GM12892 (cell line): ENCODE measurements around the gene TBX5.

Experiments
- DNase-seq: peaks from one replicate; pipeline ENCODE4 v3.0.0; 2011; ENCODE audit not compliant: insufficient read length
- FAIRE-seq: peaks from 2 replicates; lab custom pipeline; 2011; peaks lifted over from hg19 to GRCh38; lab: Jason Lieb, UNC
- POLR2A ChIP-seq: IDR thresholded peaks from 2 replicates; pipeline ENCODE4 v1.6.1; 2011; ENCODE audit warnings: low read depth, low read length, control low read depth
- POLR2AphosphoS5 ChIP-seq: IDR thresholded peaks from 2 replicates; pipeline ENCODE4 v1.6.1; 2011; ENCODE audit warnings: low read depth, low read length, control low read depth
- TAF1 ChIP-seq: IDR thresholded peaks from 2 replicates; pipeline ENCODE4 v1.6.1; 2011; ENCODE audit warnings: low read depth, mild to moderate bottlenecking, control low read depth, low read length, borderline replicate concordance

TBX5 gene

GRCh38 chr12:114425031-114425626 lies 19.2 kb upstream of the TBX5 start:
- DNase-seq (no peak), FAIRE-seq (no peak)
- TF ChIP-seq TAF1, result no peak
- TF ChIP-seq POLR2AphosphoS5, result no peak
- no peak for TF ChIP-seq POLR2A

DNA sequence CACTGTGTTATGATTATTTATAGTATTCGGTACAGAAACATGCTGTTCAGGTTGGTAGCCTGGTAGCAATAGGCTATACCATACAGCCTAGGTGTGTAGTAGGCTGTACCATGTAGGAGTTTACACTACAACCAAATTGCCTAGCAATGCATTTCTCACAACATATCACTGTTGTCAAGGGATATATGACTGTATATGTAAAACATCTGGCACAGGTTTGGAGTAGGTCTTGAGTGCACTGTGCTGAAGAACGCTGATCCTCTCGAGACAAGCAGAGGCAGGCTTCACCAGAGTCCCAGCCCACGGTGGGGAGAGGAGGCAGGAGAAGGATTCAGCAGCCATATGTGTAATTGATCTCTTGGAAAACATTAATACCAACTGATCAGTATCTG lies 15.0 kb upstream of the TBX5 start:
- FAIRE-seq, result no peak
- TF ChIP-seq POLR2A (no peak), TAF1 (no peak), POLR2AphosphoS5 (no peak)
- no peak for DNase-seq

GRCh38 chr12:114420182-114420943 lies 14.4 kb upstream of the TBX5 start:
- TF ChIP-seq POLR2A, result no peak
- no peak for TF ChIP-seq TAF1
- no peak for TF ChIP-seq POLR2AphosphoS5
- FAIRE-seq, result no peak
- DNase-seq, result no peak

- FAIRE-seq (no peak), DNase-seq (no peak)
- TF ChIP-seq POLR2AphosphoS5 (no peak), POLR2A (no peak), TAF1 (no peak)
These were observed 10.1 kb upstream of the TBX5 start for GRCh38 chr12:114416028-114416427.

- no peak for FAIRE-seq
- TF ChIP-seq TAF1 (no peak), POLR2A (no peak), POLR2AphosphoS5 (no peak)
- DNase-seq, result no peak
These were observed 9.6 kb upstream of the TBX5 start for GRCh38 chr12:114415525-114415868.

DNA sequence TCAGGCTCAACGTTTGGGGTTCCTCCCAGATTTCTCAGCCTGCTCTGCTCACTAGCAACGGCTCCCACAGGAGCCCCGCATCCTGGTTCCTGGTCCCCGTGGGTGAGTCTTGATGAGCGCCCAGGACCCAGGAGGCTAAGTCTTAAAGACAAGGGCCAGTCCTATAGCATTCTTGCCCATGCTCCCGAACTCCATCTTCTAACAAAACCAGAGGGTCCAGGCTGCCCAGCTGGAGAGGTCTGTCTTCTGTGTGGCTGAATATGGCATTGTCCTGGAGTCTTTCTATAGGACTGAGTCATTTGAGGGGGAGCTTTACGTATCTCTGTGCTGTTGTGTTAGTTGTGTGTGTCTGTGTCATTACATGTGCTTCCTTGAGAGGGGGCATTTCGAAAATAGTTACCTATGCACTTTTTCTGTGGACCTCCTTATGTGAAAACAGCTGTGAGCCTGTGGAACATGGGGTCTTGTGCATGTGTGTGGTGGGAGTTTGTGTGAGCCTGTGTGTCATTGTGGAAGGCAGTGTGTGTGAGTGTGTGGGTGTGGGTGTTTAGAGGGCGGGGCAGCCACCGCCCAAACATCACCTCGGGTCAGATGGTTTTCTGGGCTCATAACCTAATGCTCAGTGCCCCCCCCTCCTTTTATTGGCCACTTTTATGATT lies 9.1 kb upstream of the TBX5 start:
- TF ChIP-seq TAF1, result no peak
- TF ChIP-seq POLR2A, result no peak
- no peak for TF ChIP-seq POLR2AphosphoS5
- DNase-seq, result no peak
- no peak for FAIRE-seq

- DNase-seq, result no peak
- TF ChIP-seq POLR2AphosphoS5 (no peak), TAF1 (no peak), POLR2A (no peak)
- no peak for FAIRE-seq
These were observed 8.3 kb upstream of the TBX5 start for GRCh38 chr12:114414031-114414865.

DNA sequence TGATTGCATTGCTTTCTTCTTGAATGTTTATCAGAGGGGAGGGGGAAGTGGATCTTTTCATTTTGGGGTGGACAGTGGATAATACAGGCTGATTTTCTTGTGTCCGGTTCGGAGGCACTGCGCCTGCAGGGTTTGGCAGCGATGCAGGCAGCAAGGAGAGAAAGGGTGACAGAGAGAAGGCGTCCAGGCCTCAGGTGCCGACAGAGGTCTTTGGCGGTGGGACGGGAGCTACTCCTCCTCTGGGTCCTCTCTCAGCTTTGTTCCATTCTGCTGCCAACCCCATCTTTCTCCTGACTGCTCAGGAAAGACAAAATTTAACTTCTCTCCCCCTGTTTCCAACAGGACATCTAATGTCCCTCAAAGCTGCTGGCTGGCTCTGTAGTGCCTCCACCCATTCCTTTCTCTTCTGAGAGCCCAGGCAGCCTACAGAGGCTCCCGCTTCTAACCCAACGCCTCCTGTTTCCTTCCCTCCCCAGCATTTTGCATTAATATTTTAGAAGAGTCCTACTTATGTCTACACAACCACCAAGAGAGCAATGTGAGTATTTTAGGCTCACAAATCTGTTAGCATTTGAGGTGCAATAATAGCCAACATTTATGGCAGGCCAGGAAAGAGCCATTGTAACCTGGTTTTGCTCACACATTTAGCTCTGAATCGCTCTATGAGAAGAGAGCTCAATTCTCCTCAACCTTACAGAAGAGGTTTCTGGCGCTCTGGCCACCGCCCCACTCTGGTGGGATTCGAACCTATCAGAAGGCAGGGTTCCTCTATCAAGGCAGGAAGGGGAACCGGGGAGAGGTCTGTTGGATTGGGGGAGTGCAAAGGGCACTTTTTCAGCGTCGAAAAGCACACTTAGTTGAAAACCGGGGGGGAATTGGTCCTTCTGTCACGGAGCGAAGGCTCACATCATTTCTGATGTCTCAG lies 7.1 kb upstream of the TBX5 start:
- TF ChIP-seq TAF1 (no peak), POLR2A (no peak), POLR2AphosphoS5 (no peak)
- FAIRE-seq, result no peak
- no peak for DNase-seq

DNA sequence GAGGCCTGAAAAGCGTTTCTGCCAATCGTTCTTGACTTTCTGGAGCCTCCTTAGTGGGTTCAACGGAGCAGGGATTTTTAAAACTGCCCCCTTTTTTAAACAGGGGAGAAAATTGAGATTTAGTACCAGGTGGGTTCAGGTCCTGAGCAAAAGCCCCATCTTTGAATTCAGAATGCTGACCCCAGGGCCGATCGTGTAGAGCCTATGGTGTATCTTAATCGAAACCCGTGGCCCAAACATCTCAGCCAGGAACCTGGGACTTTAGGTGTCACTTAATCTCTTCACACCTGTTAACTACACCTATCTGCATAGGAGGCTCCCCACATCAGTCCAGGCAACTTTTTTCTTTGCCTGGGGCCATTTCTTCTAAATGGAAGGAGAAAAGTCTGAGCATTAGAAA lies 6.4 kb upstream of the TBX5 start:
- TF ChIP-seq POLR2A (no peak), TAF1 (no peak), POLR2AphosphoS5 (no peak)
- no peak for DNase-seq
- FAIRE-seq, result no peak

DNA sequence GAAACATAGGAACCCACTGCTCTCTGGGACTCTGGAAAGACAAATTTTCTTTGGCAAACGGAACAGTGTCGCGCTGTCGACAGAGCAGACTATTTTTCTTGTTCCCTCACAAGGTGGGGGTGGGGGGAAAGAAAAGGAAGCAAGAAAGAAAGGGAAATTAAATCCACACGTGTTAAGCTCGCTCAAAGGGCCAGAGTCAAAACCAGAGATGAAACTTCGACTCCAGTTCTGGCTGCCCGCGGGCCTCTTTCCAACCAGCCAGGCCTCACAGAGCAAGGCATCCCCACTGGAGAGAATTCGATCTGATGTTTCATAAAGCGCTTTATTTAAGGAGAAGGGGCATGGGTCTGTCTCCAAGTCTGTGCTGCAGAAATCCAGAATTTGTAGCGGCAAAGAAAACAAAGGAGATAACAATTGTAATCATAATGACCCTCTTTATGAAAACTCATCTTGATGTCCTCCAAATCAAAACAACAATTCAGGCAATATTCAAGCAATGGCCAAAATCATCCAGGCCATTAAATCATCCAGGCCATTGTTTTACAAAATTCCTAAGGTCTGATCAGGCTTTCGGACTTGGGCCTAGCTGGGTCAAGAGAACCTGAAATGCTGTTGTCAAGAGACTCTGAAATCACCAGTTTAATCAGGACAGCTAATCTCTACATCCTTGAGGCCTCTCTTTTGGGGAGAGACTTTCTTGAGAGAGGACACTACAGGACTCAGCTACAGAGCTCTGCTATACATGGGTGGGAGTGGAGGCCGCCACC lies 5.3 kb upstream of the TBX5 start:
- no peak for DNase-seq
- no peak for FAIRE-seq
- no peak for TF ChIP-seq POLR2A
- TF ChIP-seq TAF1, result no peak
- no peak for TF ChIP-seq POLR2AphosphoS5
